Right atrium auricular region (tissue), 2 donors: ENCODE results near the gene COL15A1. TPM values are rescaled to one million over a fixed set of nuclear protein-coding genes. Genes with fewer than 3 reads are reported as not detected.
A peak's percentile ranks its signal among the peaks of the same experiment; 100 is the strongest.

Experiments used
- DNase-seq: peaks from one replicate; pipeline ENCODE4 v3.0.0-alpha.2; 2019; ENCODE audit warnings: low spot score
- H3K27ac ChIP-seq, 2 donors: fragments of 200-600 bp; sonication (generic); 1 replicate in 1 of 2; 2 replicates in 1 of 2; pipeline ENCODE4 v1.5.1; 2016 to 2019
- H3K27me3 ChIP-seq, 2 donors: fragments of 200-600 bp; sonication (generic); one replicate each; pipeline versions ENCODE4 v1.5.1 to v1.6.0; 2017 to 2019
- H3K36me3 ChIP-seq: fragments of 200-600 bp; sonication (generic); one replicate; pipeline ENCODE4 v1.5.1; 2016
- H3K4me1 ChIP-seq, 2 donors: fragments of 200-600 bp; sonication (generic); one replicate each; pipeline versions ENCODE4 v1.5.1 to v1.6.0; 2017 to 2019
- H3K4me3 ChIP-seq, 2 donors: fragments of 200-600 bp; sonication (generic); 1 replicate in 1 of 2; 2 replicates in 1 of 2; pipeline ENCODE4 v1.5.1; 2017 to 2019; ENCODE audit warnings: mild to moderate bottlenecking in 1 of 2, moderate library complexity in 1 of 2
- H3K9me3 ChIP-seq, 2 donors: fragments of 200-600 bp; sonication (generic); one replicate each; pipeline ENCODE4 v1.5.1; 2019
- CTCF ChIP-seq, 2 donors: fragments of 200-600 bp; sonication (generic); IDR thresholded peaks; one replicate each; pipeline ENCODE4 v1.5.1; 2019; ENCODE audit warnings: antibody characterized with exemption in 2 of 2
- total RNA-seq, 2 donors: library from RNA; depleted of rRNA; stranded (reverse); fragments of >200 nt; gene quantifications; one replicate each; pipeline ENCODE4 v1.1.0, GENCODE V29; 2016

Gene COL15A1
- total RNA-seq, 2 donors from 2014 or later: 22.4 to 38.2 TPM

GRCh38 chr9:98941946-98942523 is 1.7 kb upstream of the COL15A1 start:
- no peaks in the 10 kb centered on the region for H3K36me3 ChIP-seq
- no peak for TF ChIP-seq CTCF (IDR thresholded peaks at IDR 0.05)
- no peak for DNase-seq
- H3K4me1 ChIP-seq: peaks cover 0 to 23% of the 10 kb centered on the region in 2 donors
- H3K9me3 ChIP-seq: no peaks in the 10 kb centered on the region
- no peaks in the 10 kb centered on the region for H3K27me3 ChIP-seq
- H3K27ac ChIP-seq: peak overlapping the region; percentile 18 to 80
- no peak overlapping the region for H3K4me3 ChIP-seq

- Histone ChIP-seq H3K4me3 (peak overlapping the region; percentile 57 to 58), H3K4me1 (peaks cover 0 to 23% of the 10 kb centered on the region in 2 donors), H3K27me3 (no peaks in the 10 kb centered on the region), H3K27ac (peak overlapping the region; percentile 67 to 80), H3K36me3 (no peaks in the 10 kb centered on the region), H3K9me3 (no peaks in the 10 kb centered on the region)
- DNase-seq: no peak
- no peak for TF ChIP-seq CTCF (IDR thresholded peaks at IDR 0.05)
Measured at GRCh38 chr9:98942906-98943681, 613 bp upstream of the COL15A1 start.

GRCh38 chr9:98944057-98944733 is 488 bp downstream of the COL15A1 start:
- no peak for TF ChIP-seq CTCF (IDR thresholded peaks at IDR 0.05)
- Histone ChIP-seq H3K9me3 (no peaks in the 10 kb centered on the region), H3K27ac (peak overlapping the region; percentile 67 to 80), H3K27me3 (no peaks in the 10 kb centered on the region), H3K4me1 (peaks cover 0 to 23% of the 10 kb centered on the region in 2 donors), H3K36me3 (no peaks in the 10 kb centered on the region), H3K4me3 (peak overlapping the region; percentile 57 to 58)
- DNase-seq: no peak

GRCh38 chr9:98944734-98945074 is 997 bp downstream of the COL15A1 start:
- Histone ChIP-seq H3K4me3 (peak overlapping the region; percentile 57 to 58), H3K36me3 (no peaks in the 10 kb centered on the region), H3K9me3 (no peaks in the 10 kb centered on the region), H3K27ac (peak overlapping the region; percentile 67 to 80), H3K4me1 (peaks cover 0 to 23% of the 10 kb centered on the region in 2 donors), H3K27me3 (no peaks in the 10 kb centered on the region)
- no peak for TF ChIP-seq CTCF (IDR thresholded peaks at IDR 0.05)
- DNase-seq: no peak

GRCh38 chr9:98949565-98949964 is 5.9 kb downstream of the COL15A1 start:
- no peak overlapping the region for H3K4me3 ChIP-seq
- no peaks in the 10 kb centered on the region for H3K9me3 ChIP-seq
- no peaks in the 10 kb centered on the region for H3K36me3 ChIP-seq
- peaks cover 0 to 9% of the 10 kb centered on the region in 2 donors for H3K4me1 ChIP-seq
- no peak for TF ChIP-seq CTCF (IDR thresholded peaks at IDR 0.05)
- no peak for DNase-seq
- H3K27ac ChIP-seq: no peak overlapping the region
- H3K27me3 ChIP-seq: no peaks in the 10 kb centered on the region
